GM18508 (cell line): ENCODE results near the gene PTPRM.

Source experiments
- ATAC-seq: cut with Tn5 transposase; IDR thresholded peaks from one replicate; pipeline ENCODE4 v1.9.1; 2021; ENCODE audit warnings: moderate number of reproducible peaks; ENCODE audit not compliant: insufficient read depth, unreplicated experiment

The PTPRM gene

GRCh38 chr18:7566244-7566566 lies 911 bp upstream of the PTPRM start:
- no peak for ATAC-seq

DNA sequence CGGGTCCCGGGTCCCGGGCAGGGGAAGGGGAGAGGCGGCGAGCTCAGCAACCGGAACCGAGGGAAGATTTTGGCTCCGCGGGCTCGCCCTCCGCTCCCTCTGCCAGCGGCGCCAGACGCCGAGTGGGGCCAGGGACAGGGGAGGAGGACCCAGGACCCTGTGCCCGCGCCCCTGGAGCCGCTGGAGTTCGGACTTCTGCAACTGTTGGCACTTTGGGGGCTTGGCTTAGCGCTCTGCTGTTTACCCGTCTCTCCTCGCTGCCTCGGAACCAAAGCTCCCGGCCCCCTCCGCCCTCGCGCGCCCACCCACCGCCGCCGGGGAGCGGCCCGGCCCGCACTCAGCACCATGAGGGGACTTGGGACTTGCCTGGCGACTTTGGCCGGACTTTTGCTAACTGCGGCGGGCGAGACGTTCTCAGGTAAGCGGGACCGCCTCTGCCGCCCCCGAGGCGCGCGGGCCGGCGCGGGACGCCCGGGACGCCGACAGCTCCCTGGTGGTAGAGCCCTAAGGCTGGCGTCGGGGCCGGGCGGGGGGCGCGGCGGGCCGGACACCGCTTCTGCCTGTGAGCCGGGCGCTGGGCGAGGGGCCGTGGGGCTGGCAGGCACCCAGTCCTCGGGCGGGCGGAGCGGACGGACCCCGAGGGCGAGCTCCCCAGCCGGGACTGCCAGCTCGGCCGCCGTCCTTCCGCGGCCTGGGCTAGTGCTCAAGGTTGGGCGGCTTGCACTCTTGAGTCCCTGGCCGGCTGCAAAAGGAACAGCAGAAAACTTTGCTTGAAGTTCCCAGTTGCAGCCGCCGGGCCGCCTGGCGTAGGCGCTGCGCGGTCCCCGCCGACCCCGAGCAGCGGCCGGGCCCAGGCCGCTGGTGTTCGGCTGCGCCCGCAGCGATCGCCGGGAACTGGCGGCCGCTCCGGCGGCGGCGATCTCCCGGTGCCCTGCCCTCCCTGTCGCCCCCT lies 634 bp downstream of the PTPRM start:
- no peak for ATAC-seq

GRCh38 chr18:7568426-7568825 lies 1.3 kb downstream of the PTPRM start:
- no peak for ATAC-seq

- ATAC-seq, result no peak
Observed at GRCh38 chr18:7571626-7572025, 4.5 kb downstream of the PTPRM start.

- no peak for ATAC-seq
Observed at GRCh38 chr18:7572822-7573221, 5.7 kb downstream of the PTPRM start.

DNA sequence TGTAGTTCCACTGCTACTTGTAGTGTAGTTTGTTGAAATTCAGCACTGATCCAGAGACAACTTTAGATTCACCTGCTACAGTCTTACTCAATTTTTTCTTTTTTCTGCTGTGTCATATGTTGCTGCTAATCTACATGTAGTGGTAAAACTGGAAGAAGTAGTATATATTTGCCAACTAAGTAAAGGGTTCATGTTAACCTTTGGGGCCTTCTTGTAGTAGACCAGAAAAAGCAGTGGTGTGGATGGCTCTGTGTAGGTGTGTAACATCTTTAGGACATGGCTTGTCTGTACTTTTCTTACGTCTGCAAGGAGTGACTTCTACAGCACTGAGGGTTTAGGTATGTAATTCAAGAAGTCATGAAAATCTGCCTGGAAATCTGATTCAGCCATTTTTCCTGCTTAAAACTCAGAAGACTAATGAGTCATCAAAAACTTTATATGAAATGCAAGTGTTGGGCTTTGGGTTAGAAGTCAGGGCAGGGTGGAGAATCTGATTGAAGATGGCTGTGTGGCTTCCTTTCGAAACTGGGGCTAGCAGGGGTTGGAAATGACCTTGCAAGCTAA lies 8.4 kb downstream of the PTPRM start:
- ATAC-seq, result no peak

DNA sequence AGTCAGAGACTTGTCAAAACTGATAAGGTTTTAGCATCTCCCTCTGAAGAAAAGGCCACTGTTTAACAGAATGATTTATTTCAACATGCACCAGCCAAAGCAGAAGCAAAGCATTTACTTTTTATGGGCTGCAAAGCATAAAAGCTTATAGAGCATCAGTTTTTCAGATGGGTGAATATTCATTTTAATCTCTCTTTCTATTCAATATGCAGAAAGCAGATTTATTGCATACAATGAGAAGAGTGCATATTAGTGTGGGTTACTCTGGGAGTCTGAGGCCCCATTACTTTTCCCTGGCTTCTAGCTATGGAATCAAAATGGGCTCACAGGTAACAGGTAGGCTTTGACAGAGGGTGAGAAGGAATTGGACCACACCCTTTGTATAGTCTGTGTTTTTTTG lies 9.0 kb downstream of the PTPRM start:
- no peak for ATAC-seq

DNA sequence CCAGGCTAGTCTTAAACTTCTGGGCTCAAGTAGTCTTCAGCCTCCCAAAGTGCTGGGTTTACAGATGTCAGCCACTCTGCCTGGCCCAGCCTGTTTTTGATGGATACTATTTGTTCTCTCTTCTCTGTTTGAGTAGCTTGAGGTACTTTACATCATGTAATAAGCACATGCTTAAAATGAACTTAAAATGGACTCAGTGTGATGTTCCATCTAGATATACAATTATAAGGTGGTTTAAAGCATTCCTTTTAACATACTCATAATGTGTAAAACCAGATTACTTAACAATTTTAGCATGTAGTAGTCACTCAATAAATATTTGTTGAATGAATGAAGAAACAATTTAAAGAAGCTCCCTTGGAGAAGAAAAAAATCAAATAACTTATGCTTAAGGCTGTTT lies 9.6 kb downstream of the PTPRM start:
- no peak for ATAC-seq

- no peak for ATAC-seq
Observed at GRCh38 chr18:7577706-7578105, 10.6 kb downstream of the PTPRM start.

- ATAC-seq, result no peak
Observed at GRCh38 chr18:7579176-7579917, 12.2 kb downstream of the PTPRM start.

DNA sequence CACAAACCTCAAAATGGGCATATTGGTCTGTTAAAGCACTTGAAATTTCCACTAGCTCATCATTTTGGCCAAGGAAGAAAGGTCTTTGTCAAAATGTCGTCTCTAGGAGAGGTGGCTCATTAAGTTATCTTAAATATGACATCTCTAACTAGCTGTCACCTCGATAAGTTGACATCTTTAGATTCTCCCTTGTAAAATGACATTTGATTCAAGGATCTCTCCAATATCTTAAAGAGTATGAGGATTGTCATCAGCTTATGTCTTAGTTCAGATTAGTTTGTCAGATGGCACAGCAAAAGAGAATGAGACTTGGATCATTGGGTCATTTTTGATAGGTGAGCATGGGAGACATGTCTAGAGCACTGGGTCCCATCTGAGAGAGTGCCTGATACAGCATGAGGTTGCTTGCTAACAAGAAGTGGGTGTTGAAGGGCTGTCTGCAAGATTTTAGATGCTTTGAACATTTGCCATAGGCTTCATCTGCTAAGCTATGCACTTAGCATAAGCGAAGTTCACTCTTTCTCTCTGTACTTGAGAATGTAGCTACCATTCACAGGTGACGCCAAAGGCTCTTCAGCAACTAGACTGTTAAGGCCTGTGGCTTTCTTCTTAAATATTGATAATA lies 12.9 kb downstream of the PTPRM start:
- no peak for ATAC-seq

GRCh38 chr18:7584646-7585275 lies 17.6 kb downstream of the PTPRM start:
- no peak for ATAC-seq

- ATAC-seq, result no peak
Observed at GRCh38 chr18:7585276-7585670, 18.2 kb downstream of the PTPRM start.

DNA sequence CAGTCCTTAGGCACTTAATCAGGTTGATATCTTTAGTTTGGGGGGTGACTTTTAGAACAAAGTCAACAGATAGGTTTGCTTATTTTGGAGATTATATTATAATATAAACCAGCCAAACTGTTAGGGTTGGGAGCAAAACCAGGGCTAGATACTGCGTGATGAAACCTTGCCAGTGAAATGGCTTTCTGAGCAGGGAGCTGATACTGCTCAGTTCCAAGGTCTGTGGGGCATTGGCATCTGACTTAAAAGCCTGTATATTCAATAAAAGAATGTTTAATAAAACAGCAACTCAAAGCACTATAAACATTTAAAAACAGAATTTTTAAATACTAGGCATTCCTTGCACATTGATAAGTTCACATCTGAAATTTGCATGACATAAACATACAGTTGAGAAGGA lies 19.3 kb downstream of the PTPRM start:
- ATAC-seq, result no peak

- no peak for ATAC-seq
Observed at GRCh38 chr18:7590826-7591560, 23.9 kb downstream of the PTPRM start.

- no peak for ATAC-seq
Observed at GRCh38 chr18:7592305-7593071, 25.4 kb downstream of the PTPRM start.

DNA sequence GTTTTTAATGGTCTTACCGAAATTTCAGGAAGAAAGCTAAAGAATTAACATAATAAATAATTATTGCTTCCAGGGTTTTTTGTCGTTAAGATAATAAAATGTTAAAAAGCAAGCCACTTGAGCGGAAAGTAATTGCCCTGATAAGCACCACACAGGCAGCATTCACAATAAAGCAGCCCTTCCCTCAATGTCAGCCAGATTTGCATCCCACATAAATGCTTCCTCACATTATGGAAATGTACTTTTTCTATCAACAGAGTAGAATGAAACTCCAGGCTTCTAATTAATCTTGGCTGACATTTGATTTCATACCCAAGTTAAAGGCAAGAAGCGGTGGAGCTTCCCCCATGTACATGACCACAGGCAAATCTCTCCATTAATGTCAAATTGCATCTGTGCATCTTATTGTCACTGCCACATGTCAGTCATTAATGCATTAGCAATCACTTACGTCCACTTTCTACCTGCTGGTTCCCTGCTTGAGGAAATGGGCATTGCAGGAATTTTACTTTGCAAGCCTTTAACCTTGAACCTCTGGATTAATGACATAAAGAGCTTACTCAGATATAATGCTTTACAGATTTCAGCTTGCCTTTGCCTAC lies 26.2 kb downstream of the PTPRM start:
- ATAC-seq, result no peak

DNA sequence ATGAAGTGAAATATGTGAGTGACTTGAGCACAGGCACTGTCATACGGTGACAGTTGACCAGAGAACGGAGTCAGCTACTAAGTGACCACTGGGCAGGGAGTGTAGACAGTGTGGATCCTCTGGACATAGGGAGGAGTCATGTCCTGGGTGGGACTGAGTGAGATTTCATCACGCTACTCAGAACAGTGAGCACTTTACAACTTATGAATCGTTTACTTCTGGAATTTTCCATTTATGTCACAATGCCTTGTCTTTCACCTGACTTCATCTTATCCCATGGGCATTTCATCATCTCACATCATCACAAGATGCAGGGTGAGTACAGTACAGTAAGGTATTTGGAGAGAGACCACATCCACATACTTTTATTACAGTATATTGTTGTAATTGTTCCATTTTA lies 29.0 kb downstream of the PTPRM start:
- ATAC-seq, result no peak

- ATAC-seq, result no peak
Observed at GRCh38 chr18:7597500-7597899, 30.4 kb downstream of the PTPRM start.
